HepG2 (cell line): ENCODE measurements around the gene SLC22A7. TPM values are rescaled to one million over a fixed set of nuclear protein-coding genes. Genes with fewer than 3 reads are reported as not detected.

ENCODE experiments used
- CHCHD3 ChIP-seq: sonication (generic); formaldehyde crosslinking; IDR thresholded peaks from 2 replicates; pipeline ENCODE4 v1.8.0; 2022; ENCODE audit warnings: mild to moderate bottlenecking, missing genetic modification reagents, moderate library complexity
- CSRNP1 ChIP-seq: sonication (generic); formaldehyde crosslinking; IDR thresholded peaks from 2 replicates; pipeline ENCODE4 v1.8.1; 2023; ENCODE audit warnings: mild to moderate bottlenecking, missing genetic modification reagents
- FOXK2 ChIP-seq: fragments of 450-650 bp; IDR thresholded peaks from 2 replicates; pipeline ENCODE4 v1.6.1; 2016
- NFYC ChIP-seq: IDR thresholded peaks from 2 replicates; pipeline ENCODE4 v1.6.1; 2016; ENCODE audit warnings: missing genetic modification reagents, missing compliant biosample characterization
- ONECUT2 ChIP-seq: sonication (generic); formaldehyde crosslinking; IDR thresholded peaks from 2 replicates; pipeline ENCODE4 v1.4.0; 2020; ENCODE audit warnings: missing genetic modification reagents
- PCBP1 ChIP-seq: fragments of 200-400 bp; formaldehyde crosslinking; IDR thresholded peaks from 2 replicates; pipeline ENCODE4 v1.6.1; 2017; ENCODE audit warnings: mild to moderate bottlenecking, low read depth, low read length, borderline replicate concordance
- SALL1 ChIP-seq: sonication (generic); formaldehyde crosslinking; IDR thresholded peaks from 2 replicates; pipeline ENCODE4 v1.8.0; 2022; ENCODE audit warnings: mild to moderate bottlenecking, missing genetic modification reagents
- SPEN ChIP-seq: sonication (generic); formaldehyde crosslinking; IDR thresholded peaks from 2 replicates; pipeline ENCODE4 v1.5.1; 2020; ENCODE audit warnings: low read depth, mild to moderate bottlenecking, missing genetic modification reagents
- STAG1 ChIP-seq: sonication (generic); formaldehyde crosslinking; IDR thresholded peaks from 2 replicates; pipeline ENCODE4 v1.4.0; 2020; ENCODE audit warnings: missing genetic modification reagents
- TAF15 ChIP-seq: fragments of 200-400 bp; formaldehyde crosslinking; IDR thresholded peaks from one replicate; pipeline ENCODE4 v1.6.1; 2018; ENCODE audit warnings: mild to moderate bottlenecking, low read depth, low read length; ENCODE audit not compliant: poor library complexity, severe bottlenecking
- ZNF362 ChIP-seq: sonication (generic); formaldehyde crosslinking; IDR thresholded peaks from 2 replicates; pipeline ENCODE4 v1.4.0; 2020; ENCODE audit warnings: missing genetic modification reagents, mild to moderate bottlenecking, borderline replicate concordance
- ZNF572 ChIP-seq: sonication (generic); formaldehyde crosslinking; IDR thresholded peaks from 2 replicates; pipeline ENCODE4 v1.5.1; 2020; ENCODE audit warnings: mild to moderate bottlenecking, missing genetic modification reagents
- ZNF891 ChIP-seq: sonication (generic); formaldehyde crosslinking; IDR thresholded peaks from 2 replicates; pipeline ENCODE4 v1.5.0; 2020; ENCODE audit warnings: mild to moderate bottlenecking, missing genetic modification reagents
- polyA plus RNA-seq, 8 experiments: library from polyadenylated mRNA; depleted of rRNA in 3 of 8; stranded (reverse) in 7 of 8; unstranded in 1 of 8; fragments of >200 nt; fragmentation: Illumina TruSeq in 4 of 8; extraction: Trizol in 4 of 8; gene quantifications; 2 replicates each; pipeline versions ENCODE4 v1.2.1 to v1.2.3, GENCODE V29; 2011 to 2016; ENCODE audit warnings: low read depth in 4 of 8, missing spikeins in 1 of 8, mixed read lengths in 1 of 8; ENCODE audit not compliant: insufficient read depth in 1 of 8
- total RNA-seq, 5 experiments: library from RNA; depleted of rRNA; stranded (reverse); fragments of >200 nt; fragmentation: Illumina TruSeq; extraction: Trizol; gene quantifications; 2 replicates each; pipeline ENCODE4 v1.2.3, GENCODE V29; 2016; ENCODE audit warnings: low read depth in 1 of 5
- TF ChIP-seq, protein P1 (sequence below): sonication (generic); formaldehyde crosslinking; IDR thresholded peaks from 2 replicates; pipeline ENCODE4 v1.8.0; 2022; ENCODE audit warnings: mild to moderate bottlenecking, missing genetic modification reagents; ENCODE audit not compliant: insufficient replicate concordance
- TF ChIP-seq, protein P2 (sequence below): sonication (generic); formaldehyde crosslinking; IDR thresholded peaks from 2 replicates; pipeline ENCODE4 v1.5.0; 2020; ENCODE audit warnings: mild to moderate bottlenecking, low read depth, missing genetic modification reagents, borderline replicate concordance
- TF ChIP-seq, protein P3 (sequence below): IDR thresholded peaks from 2 replicates; pipeline ENCODE4 v1.6.1; 2016; ENCODE audit warnings: control low read depth
- TF ChIP-seq, protein P4 (sequence below): sonication (generic); formaldehyde crosslinking; IDR thresholded peaks from 2 replicates; pipeline ENCODE4 v1.8.1; 2022; ENCODE audit warnings: low read depth, mild to moderate bottlenecking, missing genetic modification reagents
- TF ChIP-seq, protein P5 (sequence below): sonication (generic); formaldehyde crosslinking; IDR thresholded peaks from 2 replicates; pipeline ENCODE4 v1.5.0; 2020; ENCODE audit warnings: missing genetic modification reagents

SLC22A7 gene
- total and polyA plus RNA-seq, 2 of the 13 experiments (the other 11 are each of a cell fraction or from before 2014, with no cell fraction given) = 5.3 to 22.6 TPM

GRCh38 chr6:43263314-43264178 is 34.5 kb upstream of the SLC22A7 start (continued):
- TF ChIP-seq, protein P1, sequence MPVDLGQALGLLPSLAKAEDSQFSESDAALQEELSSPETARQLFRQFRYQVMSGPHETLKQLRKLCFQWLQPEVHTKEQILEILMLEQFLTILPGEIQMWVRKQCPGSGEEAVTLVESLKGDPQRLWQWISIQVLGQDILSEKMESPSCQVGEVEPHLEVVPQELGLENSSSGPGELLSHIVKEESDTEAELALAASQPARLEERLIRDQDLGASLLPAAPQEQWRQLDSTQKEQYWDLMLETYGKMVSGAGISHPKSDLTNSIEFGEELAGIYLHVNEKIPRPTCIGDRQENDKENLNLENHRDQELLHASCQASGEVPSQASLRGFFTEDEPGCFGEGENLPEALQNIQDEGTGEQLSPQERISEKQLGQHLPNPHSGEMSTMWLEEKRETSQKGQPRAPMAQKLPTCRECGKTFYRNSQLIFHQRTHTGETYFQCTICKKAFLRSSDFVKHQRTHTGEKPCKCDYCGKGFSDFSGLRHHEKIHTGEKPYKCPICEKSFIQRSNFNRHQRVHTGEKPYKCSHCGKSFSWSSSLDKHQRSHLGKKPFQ = no peak
- TF ChIP-seq ZNF362 (no peak), CHCHD3 (CRISPR knock-in tag) (peak; percentile 71; the same call in 1 of the 2 replicates), PCBP1 (no peak), CSRNP1 (peak; percentile 66; the same call in 1 of the 2 replicates), ZNF891 (CRISPR knock-in tag) (peak; percentile 80; the same call in 1 of the 2 replicates), ONECUT2 (CRISPR knock-in tag) (no peak), TAF15 (no peak), SALL1 (peak; percentile 91), STAG1 (peak; percentile 100), SPEN (CRISPR knock-in tag) (peak; percentile 72; the same call in 1 of the 2 replicates), NFYC (CRISPR knock-in tag) (no peak), ZNF572 (0 out of 2 replicates have a peak, but pooled peaks have one; percentile 12), FOXK2 (no peak)
- TF ChIP-seq, protein P2, sequence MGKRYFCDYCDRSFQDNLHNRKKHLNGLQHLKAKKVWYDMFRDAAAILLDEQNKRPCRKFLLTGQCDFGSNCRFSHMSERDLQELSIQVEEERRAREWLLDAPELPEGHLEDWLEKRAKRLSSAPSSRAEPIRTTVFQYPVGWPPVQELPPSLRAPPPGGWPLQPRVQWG = no peak
- TF ChIP-seq, protein P3, sequence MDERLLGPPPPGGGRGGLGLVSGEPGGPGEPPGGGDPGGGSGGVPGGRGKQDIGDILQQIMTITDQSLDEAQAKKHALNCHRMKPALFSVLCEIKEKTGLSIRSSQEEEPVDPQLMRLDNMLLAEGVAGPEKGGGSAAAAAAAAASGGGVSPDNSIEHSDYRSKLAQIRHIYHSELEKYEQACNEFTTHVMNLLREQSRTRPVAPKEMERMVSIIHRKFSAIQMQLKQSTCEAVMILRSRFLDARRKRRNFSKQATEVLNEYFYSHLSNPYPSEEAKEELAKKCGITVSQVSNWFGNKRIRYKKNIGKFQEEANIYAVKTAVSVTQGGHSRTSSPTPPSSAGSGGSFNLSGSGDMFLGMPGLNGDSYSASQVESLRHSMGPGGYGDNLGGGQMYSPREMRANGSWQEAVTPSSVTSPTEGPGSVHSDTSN = no peak
- TF ChIP-seq, protein P4, sequence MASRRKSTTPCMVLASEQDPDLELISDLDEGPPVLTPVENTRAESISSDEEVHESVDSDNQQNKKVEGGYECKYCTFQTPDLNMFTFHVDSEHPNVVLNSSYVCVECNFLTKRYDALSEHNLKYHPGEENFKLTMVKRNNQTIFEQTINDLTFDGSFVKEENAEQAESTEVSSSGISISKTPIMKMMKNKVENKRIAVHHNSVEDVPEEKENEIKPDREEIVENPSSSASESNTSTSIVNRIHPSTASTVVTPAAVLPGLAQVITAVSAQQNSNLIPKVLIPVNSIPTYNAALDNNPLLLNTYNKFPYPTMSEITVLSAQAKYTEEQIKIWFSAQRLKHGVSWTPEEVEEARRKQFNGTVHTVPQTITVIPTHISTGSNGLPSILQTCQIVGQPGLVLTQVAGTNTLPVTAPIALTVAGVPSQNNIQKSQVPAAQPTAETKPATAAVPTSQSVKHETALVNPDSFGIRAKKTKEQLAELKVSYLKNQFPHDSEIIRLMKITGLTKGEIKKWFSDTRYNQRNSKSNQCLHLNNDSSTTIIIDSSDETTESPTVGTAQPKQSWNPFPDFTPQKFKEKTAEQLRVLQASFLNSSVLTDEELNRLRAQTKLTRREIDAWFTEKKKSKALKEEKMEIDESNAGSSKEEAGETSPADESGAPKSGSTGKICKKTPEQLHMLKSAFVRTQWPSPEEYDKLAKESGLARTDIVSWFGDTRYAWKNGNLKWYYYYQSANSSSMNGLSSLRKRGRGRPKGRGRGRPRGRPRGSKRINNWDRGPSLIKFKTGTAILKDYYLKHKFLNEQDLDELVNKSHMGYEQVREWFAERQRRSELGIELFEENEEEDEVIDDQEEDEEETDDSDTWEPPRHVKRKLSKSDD (CRISPR knock-in tag) = peak; percentile 52; the same call in 1 of the 2 replicates
- TF ChIP-seq, protein P5, sequence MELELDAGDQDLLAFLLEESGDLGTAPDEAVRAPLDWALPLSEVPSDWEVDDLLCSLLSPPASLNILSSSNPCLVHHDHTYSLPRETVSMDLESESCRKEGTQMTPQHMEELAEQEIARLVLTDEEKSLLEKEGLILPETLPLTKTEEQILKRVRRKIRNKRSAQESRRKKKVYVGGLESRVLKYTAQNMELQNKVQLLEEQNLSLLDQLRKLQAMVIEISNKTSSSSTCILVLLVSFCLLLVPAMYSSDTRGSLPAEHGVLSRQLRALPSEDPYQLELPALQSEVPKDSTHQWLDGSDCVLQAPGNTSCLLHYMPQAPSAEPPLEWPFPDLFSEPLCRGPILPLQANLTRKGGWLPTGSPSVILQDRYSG (CRISPR knock-in tag) = no peak
